ENCODE measurements around the gene RTTN. TPM values are rescaled to one million over a fixed set of nuclear protein-coding genes. Genes with fewer than 3 reads are reported as not detected.
A peak's percentile ranks its signal among the peaks of the same experiment; 100 is the strongest.

RTTN gene
- total RNA-seq, 1 experiment from 2014 or later = 16.9 TPM

DNA sequence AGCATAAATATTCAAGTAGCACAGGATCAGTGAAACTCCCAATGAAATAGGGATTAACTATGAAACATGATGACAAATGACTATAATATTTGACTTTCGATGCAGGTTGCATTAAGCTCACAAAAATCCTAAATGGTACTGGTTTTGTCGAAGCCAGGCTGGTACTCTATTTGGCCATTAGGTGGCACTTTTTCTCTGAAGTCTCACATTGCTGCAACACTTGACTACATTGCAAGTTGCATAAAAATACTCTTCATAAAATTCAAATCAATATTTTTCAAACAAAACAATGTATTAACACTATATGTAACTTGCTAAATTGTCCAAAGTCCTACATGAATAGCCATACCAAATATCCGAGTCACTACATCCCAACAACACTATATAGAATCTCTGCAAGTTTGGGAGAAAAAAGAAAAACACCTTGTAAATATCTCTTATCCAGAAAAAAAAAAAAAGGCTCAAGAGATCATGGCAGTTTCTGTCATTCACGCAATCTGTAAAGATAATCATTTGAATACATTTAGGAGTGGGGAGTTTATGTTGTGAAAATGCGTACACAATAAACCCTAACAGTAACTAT, 9.5 kb downstream of the RTTN start:
- CTCF ChIA-PET = interaction anchor here (0.5 to 1.9 kb wide), 5 partner anchors 125 to 587 kb away, joined by 5 to 15 read pairs (median 8); no protein-coding TSS in a partner anchor
- DNase-seq (ENCODE audit: low read depth, low spot score) = no peak
- H3K27me3 ChIP-seq (ENCODE audit: control insufficient read depth, insufficient read depth, low read length) = no peaks in the 10 kb centered on the region
- no peaks in the 10 kb centered on the region for H3K9me3 ChIP-seq (ENCODE audit: control insufficient read depth, insufficient read depth, low read depth, low read length)
- intact Hi-C loops (cut with micrococcal nuclease; ENCODE audit: unreplicated experiment) (loop anchor here (2.0 to 5.0 kb wide), 2 partner anchors 96 to 259 kb away; no protein-coding TSS in a partner anchor), in situ Hi-C loops (cut with HindIII; ENCODE audit: low pct_unique_long_range_greater_than_20kb, low sequenced_read_pairs) (no loop called here)
- no TSS peak for BruUV-seq (replicated peaks)
- peak overlapping the region; percentile 80 for H3K27ac ChIP-seq (ENCODE audit: low read length)
- peaks cover 22% of the 10 kb centered on the region for H3K4me1 ChIP-seq (ENCODE audit: control insufficient read depth, insufficient read depth, low read length)
- H3K36me3 ChIP-seq (ENCODE audit: control insufficient read depth, insufficient read depth, low read length) = peaks cover 14% of the 10 kb centered on the region; the same call in 1 of the 2 replicates
- no peak for ATAC-seq
- H3K4me3 ChIP-seq (ENCODE audit: low read depth in 2 of 2, low read length in 2 of 2) = no peak overlapping the region
- POLR2A ChIA-PET = no interaction called here
- TF ChIP-seq TCF7L2 (IDR thresholded peaks at IDR 0.05; ENCODE audit: low read depth, low read length) (no peak), CTCF (IDR thresholded peaks at IDR 0.05) (peak; percentile 57; the same call in 1 of the 2 replicates), POLR2AphosphoS5 (IDR thresholded peaks at IDR 0.05; ENCODE audit: low read depth, low read length) (no peak)

DNA sequence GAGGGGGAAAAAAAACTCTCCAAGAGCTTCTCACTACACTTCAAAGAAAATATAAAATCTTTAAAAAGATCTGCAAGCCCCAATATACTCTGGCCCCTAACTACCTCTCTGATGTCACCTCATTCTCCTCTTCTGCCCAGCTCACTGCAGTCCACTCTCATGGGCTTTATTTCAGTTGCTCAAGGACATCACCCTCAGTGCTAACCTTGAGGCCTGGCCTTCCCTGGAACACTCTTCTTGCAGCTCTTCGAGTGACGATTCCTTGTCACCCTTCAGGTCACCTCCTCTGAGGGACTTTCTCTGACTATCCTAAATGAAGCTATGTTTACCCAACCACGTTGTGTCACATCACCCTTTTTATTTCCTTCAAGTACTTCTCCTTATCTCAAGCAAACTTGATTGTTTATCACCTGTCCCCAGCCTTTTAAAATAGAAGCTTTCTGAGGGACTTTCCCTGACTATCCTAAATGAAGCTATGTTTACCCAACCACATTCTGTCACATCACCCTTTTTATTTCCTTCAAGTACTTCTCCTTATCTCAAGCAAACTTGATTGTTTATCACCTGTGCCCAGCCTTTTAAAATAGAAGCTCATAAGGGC, 10.4 kb downstream of the RTTN start:
- Histone ChIP-seq H3K36me3 (ENCODE audit: control insufficient read depth, insufficient read depth, low read length) (peaks cover 16% of the 10 kb centered on the region; the same call in 1 of the 2 replicates), H3K27ac (ENCODE audit: low read length) (peak overlapping the region; percentile 70), H3K4me1 (ENCODE audit: control insufficient read depth, insufficient read depth, low read length) (peaks cover 22% of the 10 kb centered on the region), H3K27me3 (ENCODE audit: control insufficient read depth, insufficient read depth, low read length) (no peaks in the 10 kb centered on the region), H3K4me3 (ENCODE audit: low read depth in 2 of 2, low read length in 2 of 2) (no peak overlapping the region), H3K9me3 (ENCODE audit: control insufficient read depth, insufficient read depth, low read depth, low read length) (no peaks in the 10 kb centered on the region)
- ChIA-PET CTCF (interaction anchor here (0.5 to 1.9 kb wide), 4 partner anchors 126 to 260 kb away, joined by 5 to 15 read pairs (median 8); no protein-coding TSS in a partner anchor), POLR2A (interaction anchor here (0.6 kb wide), 1 partner anchor 11 kb away, joined by 3 read pairs; no protein-coding TSS in a partner anchor)
- in situ Hi-C loops (cut with HindIII; ENCODE audit: low pct_unique_long_range_greater_than_20kb, low sequenced_read_pairs) = no loop called here
- intact Hi-C loops (cut with micrococcal nuclease; ENCODE audit: unreplicated experiment) = loop anchor here (5.0 kb wide), 1 partner anchor 97 kb away; no protein-coding TSS in a partner anchor
- no peak for ATAC-seq
- TF ChIP-seq REST (IDR thresholded peaks at IDR 0.05; ENCODE audit: insufficient read depth in 1 of 2, low read depth in 2 of 2, low read length in 1 of 2) = no peak
- TF ChIP-seq CTCF (IDR thresholded peaks at IDR 0.05) = no peak
- no peak for TF ChIP-seq TCF7L2 (IDR thresholded peaks at IDR 0.05; ENCODE audit: low read depth, low read length)
- no peak for TF ChIP-seq POLR2AphosphoS5 (IDR thresholded peaks at IDR 0.05; ENCODE audit: low read depth, low read length)
- TF ChIP-seq SIN3A (IDR thresholded peaks at IDR 0.05; ENCODE audit: borderline replicate concordance, insufficient read depth, low read depth, low read length) = no peak
- no peak for DNase-seq (ENCODE audit: low read depth, low spot score)
- BruUV-seq (replicated peaks) = no TSS peak
